ENCODE results near the gene PIP5KL1. TPM values are rescaled to one million over a fixed set of nuclear protein-coding genes. Genes with fewer than 3 reads are reported as not detected.

PIP5KL1 gene
- total RNA-seq, 1 donor from 2014 or later = 5.8 TPM

DNA sequence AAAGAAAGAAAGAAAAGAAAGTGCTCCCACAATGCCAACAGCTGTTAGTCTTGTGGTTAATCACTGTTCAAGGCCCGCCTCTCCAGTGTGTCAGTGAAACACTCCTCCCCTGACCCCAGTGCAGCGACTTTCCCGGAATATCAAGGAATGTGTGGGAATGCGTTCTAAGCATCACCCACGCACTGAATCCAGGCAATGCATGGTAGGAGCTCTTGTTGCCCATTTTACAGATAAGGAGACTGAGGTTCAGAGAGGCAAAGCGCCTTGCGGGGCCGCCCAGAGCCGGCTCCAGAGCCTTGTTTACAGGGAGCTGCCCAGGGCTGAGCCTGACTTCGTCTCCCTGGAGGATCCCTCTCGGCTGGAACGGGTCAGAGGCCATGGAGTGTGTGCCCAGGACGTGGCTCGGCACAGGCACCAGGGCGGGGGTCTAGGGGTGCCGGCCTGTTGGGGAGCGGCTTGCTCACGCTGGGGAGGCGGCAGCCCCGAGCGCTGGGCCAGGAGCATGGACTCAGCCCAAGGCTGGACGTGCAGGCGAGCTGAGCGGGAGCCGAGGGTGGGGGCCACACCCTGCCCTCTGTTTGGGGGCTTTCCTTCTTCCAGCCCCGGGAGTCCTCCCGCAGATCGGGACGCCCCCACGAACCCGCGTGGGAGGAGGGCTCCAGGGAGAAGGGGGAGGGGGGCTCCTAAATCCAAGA, 32.0 kb downstream of the PIP5KL1 start:
- DNase-seq (ENCODE audit: extremely low spot score, unreplicated experiment) = no peak
- Mint-ChIP-seq H3K27me3 (no peaks in the 10 kb centered on the region), H3K27ac (peak overlapping the region; percentile 39), H3K36me3 (peaks cover 20% of the 10 kb centered on the region), H3K4me1 (ENCODE audit: unreplicated experiment) (peaks cover 15% of the 10 kb centered on the region), H3K9me3 (no peaks in the 10 kb centered on the region), H3K4me3 (peak overlapping the region; percentile 92)
- TF ChIP-seq, protein P1, sequence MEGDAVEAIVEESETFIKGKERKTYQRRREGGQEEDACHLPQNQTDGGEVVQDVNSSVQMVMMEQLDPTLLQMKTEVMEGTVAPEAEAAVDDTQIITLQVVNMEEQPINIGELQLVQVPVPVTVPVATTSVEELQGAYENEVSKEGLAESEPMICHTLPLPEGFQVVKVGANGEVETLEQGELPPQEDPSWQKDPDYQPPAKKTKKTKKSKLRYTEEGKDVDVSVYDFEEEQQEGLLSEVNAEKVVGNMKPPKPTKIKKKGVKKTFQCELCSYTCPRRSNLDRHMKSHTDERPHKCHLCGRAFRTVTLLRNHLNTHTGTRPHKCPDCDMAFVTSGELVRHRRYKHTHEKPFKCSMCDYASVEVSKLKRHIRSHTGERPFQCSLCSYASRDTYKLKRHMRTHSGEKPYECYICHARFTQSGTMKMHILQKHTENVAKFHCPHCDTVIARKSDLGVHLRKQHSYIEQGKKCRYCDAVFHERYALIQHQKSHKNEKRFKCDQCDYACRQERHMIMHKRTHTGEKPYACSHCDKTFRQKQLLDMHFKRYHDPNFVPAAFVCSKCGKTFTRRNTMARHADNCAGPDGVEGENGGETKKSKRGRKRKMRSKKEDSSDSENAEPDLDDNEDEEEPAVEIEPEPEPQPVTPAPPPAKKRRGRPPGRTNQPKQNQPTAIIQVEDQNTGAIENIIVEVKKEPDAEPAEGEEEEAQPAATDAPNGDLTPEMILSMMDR (conservative IDR thresholded peaks at IDR 0.05) = no peak

DNA sequence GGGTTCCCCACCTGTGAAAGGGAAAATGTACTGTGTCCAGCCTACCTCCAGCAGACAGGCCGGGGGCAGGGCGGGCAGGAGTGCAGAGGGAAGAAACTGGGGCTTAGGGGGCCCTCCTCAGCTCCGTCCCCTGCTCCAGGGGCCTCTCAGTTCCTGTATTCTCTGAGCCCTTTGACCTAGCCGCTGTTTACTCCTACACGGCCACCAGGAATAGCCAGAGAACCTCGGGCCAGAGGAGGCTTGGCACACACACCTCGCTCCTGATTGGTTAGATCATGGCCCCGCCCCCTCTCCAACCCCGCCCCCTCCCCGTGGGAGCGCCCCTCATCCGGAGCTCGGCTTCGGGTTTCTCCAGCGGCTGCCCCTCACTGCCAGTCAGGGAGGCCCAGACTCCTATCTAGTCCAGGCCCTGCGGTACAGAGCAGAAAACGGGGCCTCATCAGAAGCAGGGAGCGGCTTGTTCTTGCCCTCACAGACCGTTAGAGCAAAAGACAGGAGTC, 33.3 kb downstream of the PIP5KL1 start:
- DNase-seq (ENCODE audit: extremely low spot score, unreplicated experiment) = peak; percentile 84
- TF ChIP-seq, protein P1 (conservative IDR thresholded peaks at IDR 0.05) = no peak
- H3K36me3 Mint-ChIP-seq = peaks cover 34% of the 10 kb centered on the region
- peak overlapping the region; percentile 78 for H3K4me3 Mint-ChIP-seq
- no peaks in the 10 kb centered on the region for H3K27me3 Mint-ChIP-seq
- H3K27ac Mint-ChIP-seq = peak overlapping the region; percentile 70
- H3K4me1 Mint-ChIP-seq (ENCODE audit: unreplicated experiment) = peaks cover 11% of the 10 kb centered on the region
- no peaks in the 10 kb centered on the region for H3K9me3 Mint-ChIP-seq

DNA sequence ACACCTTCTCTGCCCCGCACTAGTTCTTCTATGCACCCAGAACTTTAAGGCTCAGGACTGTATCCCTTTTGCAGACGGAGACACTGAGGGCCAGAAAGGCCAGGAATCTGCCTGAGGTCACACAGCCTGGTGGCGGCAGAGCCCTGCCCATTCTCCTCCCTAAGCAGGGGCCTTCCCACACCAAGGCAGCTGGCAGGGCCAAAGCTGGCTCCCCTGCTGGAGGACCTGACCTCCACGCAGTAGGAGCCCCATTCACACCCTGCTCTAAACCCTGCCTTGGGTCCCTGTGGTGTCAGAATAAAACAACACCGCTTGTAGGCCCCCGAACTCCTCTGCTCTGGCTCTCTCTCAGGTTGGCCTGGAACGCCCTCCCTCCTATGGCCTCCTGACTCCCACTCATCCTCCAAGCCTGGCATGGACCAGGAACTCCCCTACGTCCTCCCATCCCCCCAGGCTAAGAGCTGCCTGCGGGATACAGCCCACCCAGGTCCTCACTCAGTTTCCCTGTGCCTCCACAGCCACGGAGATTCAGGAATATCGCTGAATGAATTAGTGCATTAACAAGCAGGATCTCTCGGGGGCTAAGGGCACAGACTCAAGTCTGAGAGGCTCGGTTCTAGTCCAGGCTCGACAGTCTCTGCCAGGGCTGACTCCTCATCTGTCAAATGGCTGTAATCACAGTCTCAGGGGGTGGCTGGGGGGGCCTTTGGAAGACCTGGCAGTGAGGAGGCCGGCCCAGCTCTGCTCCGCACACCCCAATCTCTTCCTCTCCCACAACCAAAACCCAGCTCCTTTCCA, 34.0 kb downstream of the PIP5KL1 start:
- H3K4me1 Mint-ChIP-seq (ENCODE audit: unreplicated experiment) = peaks cover 11% of the 10 kb centered on the region
- TF ChIP-seq, protein P1 (conservative IDR thresholded peaks at IDR 0.05) = no peak
- no peaks in the 10 kb centered on the region for H3K9me3 Mint-ChIP-seq
- peak overlapping the region; percentile 70 for H3K27ac Mint-ChIP-seq
- H3K4me3 Mint-ChIP-seq = peak overlapping the region; percentile 78
- no peak for DNase-seq (ENCODE audit: extremely low spot score, unreplicated experiment)
- peaks cover 36% of the 10 kb centered on the region for H3K36me3 Mint-ChIP-seq
- H3K27me3 Mint-ChIP-seq = no peaks in the 10 kb centered on the region

DNA sequence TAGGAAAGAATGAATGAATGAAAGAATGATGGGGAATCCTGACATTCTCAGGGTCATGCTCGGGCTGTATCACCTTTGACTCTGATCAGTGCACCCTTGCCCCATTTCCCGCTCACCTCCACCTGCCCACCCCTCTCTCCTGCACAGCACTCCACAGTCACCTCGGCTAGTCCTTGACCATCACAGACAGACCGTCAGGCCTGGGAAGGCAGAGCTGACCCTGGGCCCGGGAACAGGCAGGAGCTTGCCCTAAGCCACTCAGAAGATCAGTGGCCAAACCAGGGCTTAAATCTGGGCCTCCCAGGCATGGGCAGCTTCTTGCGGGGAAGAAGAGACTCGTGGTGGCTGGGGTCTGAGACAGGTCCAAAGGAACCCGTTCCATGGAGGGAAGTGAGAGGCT, 34.8 kb downstream of the PIP5KL1 start:
- Mint-ChIP-seq H3K4me1 (ENCODE audit: unreplicated experiment) (peaks cover 6% of the 10 kb centered on the region), H3K36me3 (peaks cover 43% of the 10 kb centered on the region), H3K27me3 (no peaks in the 10 kb centered on the region), H3K9me3 (no peaks in the 10 kb centered on the region), H3K4me3 (no peak overlapping the region), H3K27ac (no peak overlapping the region)
- no peak for DNase-seq (ENCODE audit: extremely low spot score, unreplicated experiment)
- TF ChIP-seq, protein P1 (conservative IDR thresholded peaks at IDR 0.05) = no peak

DNA sequence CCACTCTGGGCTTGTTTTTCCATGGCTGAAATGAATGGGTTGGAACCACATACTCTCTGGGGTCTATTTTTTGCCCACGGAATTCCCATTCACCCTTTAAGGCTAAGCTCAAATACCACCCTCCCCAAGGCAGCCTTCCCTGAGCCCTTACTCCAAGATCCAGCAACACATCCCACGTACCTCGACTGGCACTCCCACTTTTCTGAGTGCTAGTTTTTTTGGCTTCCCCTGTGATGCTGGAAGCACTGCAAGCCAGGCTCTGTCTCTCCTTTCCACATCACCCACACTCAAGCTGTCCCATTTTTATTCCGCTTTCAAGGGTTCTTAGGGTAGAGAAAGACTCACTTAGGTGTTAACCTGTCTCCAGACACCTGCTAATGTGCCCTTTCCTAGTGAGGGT, 37.2 kb downstream of the PIP5KL1 start:
- H3K4me1 Mint-ChIP-seq (ENCODE audit: unreplicated experiment) = peaks cover 6% of the 10 kb centered on the region
- H3K27me3 Mint-ChIP-seq = no peaks in the 10 kb centered on the region
- H3K4me3 Mint-ChIP-seq = no peak overlapping the region
- peaks cover 43% of the 10 kb centered on the region for H3K36me3 Mint-ChIP-seq
- DNase-seq (ENCODE audit: extremely low spot score, unreplicated experiment) = no peak
- H3K9me3 Mint-ChIP-seq = no peaks in the 10 kb centered on the region
- no peak overlapping the region for H3K27ac Mint-ChIP-seq
- TF ChIP-seq, protein P1 (conservative IDR thresholded peaks at IDR 0.05) = no peak

Measured in type B pancreatic cell (in vitro differentiated cells).